Gastroesophageal sphincter (tissue), 4 donors: ENCODE measurements around the gene MITF. TPM values are rescaled to one million over a fixed set of nuclear protein-coding genes. Genes with fewer than 3 reads are reported as not detected.

ENCODE experiments used
- ATAC-seq: fragments of 150-250 bp; one replicate; pipeline ENCODE4 v1.9.1; 2016; ENCODE audit warnings: mild to moderate bottlenecking, moderate library complexity
- H3K27ac ChIP-seq, 4 donors: fragments of 200-600 bp; sonication (generic) in 3 of 4; 1 replicate in 3 of 4; 2 replicates in 1 of 4; pipeline ENCODE4 v1.5.1; 2016 to 2019
- H3K27me3 ChIP-seq: fragments of 200-600 bp; sonication (generic); one replicate; pipeline ENCODE4 v1.5.1; 2019
- H3K36me3 ChIP-seq, 2 donors: fragments of 200-600 bp; sonication (generic); one replicate each; pipeline ENCODE4 v1.5.1; 2019; ENCODE audit warnings: control low read depth in 1 of 2
- H3K4me1 ChIP-seq, 3 donors: fragments of 200-600 bp; sonication (generic); 1 replicate in 2 of 3; 2 replicates in 1 of 3; pipeline ENCODE4 v1.5.1; 2016 to 2019; ENCODE audit warnings: control low read depth in 2 of 3
- H3K4me3 ChIP-seq, 2 donors: fragments of 200-600 bp; sonication (generic); one replicate each; pipeline ENCODE4 v1.5.1; 2019; ENCODE audit warnings: mild to moderate bottlenecking in 1 of 2, moderate library complexity in 1 of 2
- H3K9me3 ChIP-seq, 3 donors: fragments of 200-600 bp; sonication (generic); one replicate each; pipeline ENCODE4 v1.5.1; 2017 to 2019; ENCODE audit warnings: control low read depth in 2 of 3
- CTCF ChIP-seq, 4 experiments: fragments of 200-600 bp in 2 of 4; fragments of 450-650 bp in 2 of 4; sonication (generic) in 1 of 4; IDR thresholded peaks; one replicate each; pipeline ENCODE4 v1.5.1; 2017 to 2019; ENCODE audit warnings: antibody characterized with exemption in 4 of 4, mild to moderate bottlenecking in 2 of 4, moderate library complexity in 2 of 4
- EP300 ChIP-seq: sonication (generic); formaldehyde crosslinking; IDR thresholded peaks from one replicate; pipeline ENCODE4 v1.6.1; 2017; ENCODE audit warnings: antibody characterized with exemption, mild to moderate bottlenecking
- POLR2A ChIP-seq, 2 donors: fragments of 450-650 bp; IDR thresholded peaks; one replicate each; pipeline ENCODE4 v1.6.1; 2017; ENCODE audit warnings: antibody characterized with exemption in 2 of 2, mild to moderate bottlenecking in 2 of 2, moderate library complexity in 1 of 2
- POLR2AphosphoS5 ChIP-seq: sonication (generic); formaldehyde crosslinking; IDR thresholded peaks from one replicate; pipeline ENCODE4 v1.6.1; 2017; ENCODE audit warnings: antibody characterized with exemption
- WGBS, 2 donors: methylation state at CpG; one replicate each; pipeline ENCODE4 v1.1.5; 2018; ENCODE audit warnings: low coverage in 1 of 2; 5-methylcytosine and 5-hydroxymethylcytosine counted together
- total RNA-seq, 4 donors: library from RNA; depleted of rRNA; stranded (reverse); fragments of >200 nt; gene quantifications; one replicate each; pipeline ENCODE4 v1.1.0, GENCODE V29; 2016

MITF gene
- total RNA-seq, 4 donors from 2014 or later: 44.8 to 86.8 (median 77.9) TPM

GRCh38 chr3:69890084-69890483 lies 150.8 kb downstream of the MITF start:
- Histone ChIP-seq H3K4me3 (no peak overlapping the region), H3K27me3 (no peaks in the 10 kb centered on the region), H3K36me3 (peaks cover 0 to 2% of the 10 kb centered on the region in 2 donors), H3K27ac (no peak overlapping the region), H3K4me1 (peaks cover 0 to 55% (median 4%) of the 10 kb centered on the region in 3 donors), H3K9me3 (no peaks in the 10 kb centered on the region)
- no peak for ATAC-seq
- 87 to 89% methylated on average over 4 of the region's 4 CpGs for WGBS, 2 donors
- TF ChIP-seq POLR2A (IDR thresholded peaks at IDR 0.05) (no peak), EP300 (no peak), POLR2AphosphoS5 (no peak), CTCF (IDR thresholded peaks at IDR 0.05) (no peak)

GRCh38 chr3:69890691-69891090 lies 151.4 kb downstream of the MITF start:
- H3K4me3 ChIP-seq: no peak overlapping the region
- no peaks in the 10 kb centered on the region for H3K9me3 ChIP-seq
- peaks cover 0 to 61% (median 4%) of the 10 kb centered on the region in 3 donors for H3K4me1 ChIP-seq
- no peak overlapping the region for H3K27ac ChIP-seq
- H3K27me3 ChIP-seq: no peaks in the 10 kb centered on the region
- H3K36me3 ChIP-seq: no peaks in the 10 kb centered on the region
- TF ChIP-seq EP300 (no peak), POLR2AphosphoS5 (no peak), CTCF (IDR thresholded peaks at IDR 0.05) (no peak), POLR2A (IDR thresholded peaks at IDR 0.05) (no peak)
- no peak for ATAC-seq
- WGBS, 2 donors: 85 to 88% methylated on average over 2 of the region's 2 CpGs

GRCh38 chr3:69892706-69893105 lies 153.4 kb downstream of the MITF start:
- 89 to 96% methylated on average over 3 of the region's 4 CpGs for WGBS, 2 donors
- Histone ChIP-seq H3K27me3 (no peaks in the 10 kb centered on the region), H3K27ac (no peak overlapping the region), H3K4me1 (peaks cover 0 to 60% (median 4%) of the 10 kb centered on the region in 3 donors), H3K36me3 (no peaks in the 10 kb centered on the region), H3K4me3 (no peak overlapping the region), H3K9me3 (no peaks in the 10 kb centered on the region)
- TF ChIP-seq POLR2A (IDR thresholded peaks at IDR 0.05) (no peak), CTCF (IDR thresholded peaks at IDR 0.05) (no peak), EP300 (no peak), POLR2AphosphoS5 (no peak)
- ATAC-seq: no peak

GRCh38 chr3:69893274-69893673 lies 154.0 kb downstream of the MITF start:
- TF ChIP-seq POLR2AphosphoS5 (no peak), EP300 (no peak), CTCF (IDR thresholded peaks at IDR 0.05) (no peak), POLR2A (IDR thresholded peaks at IDR 0.05) (no peak)
- ATAC-seq: no peak
- no peaks in the 10 kb centered on the region for H3K36me3 ChIP-seq
- 71 to 100% methylated on average over 4 of the region's 4 CpGs for WGBS, 2 donors
- no peaks in the 10 kb centered on the region for H3K9me3 ChIP-seq
- H3K4me1 ChIP-seq: peaks cover 0 to 54% (median 4%) of the 10 kb centered on the region in 3 donors
- no peaks in the 10 kb centered on the region for H3K27me3 ChIP-seq
- H3K4me3 ChIP-seq: no peak overlapping the region
- no peak overlapping the region for H3K27ac ChIP-seq

- Histone ChIP-seq H3K4me1 (peaks cover 2 to 66% (median 6%) of the 10 kb centered on the region in 3 donors), H3K4me3 (no peak overlapping the region), H3K36me3 (no peaks in the 10 kb centered on the region), H3K27ac (no peak overlapping the region), H3K9me3 (no peaks in the 10 kb centered on the region), H3K27me3 (no peaks in the 10 kb centered on the region)
- ATAC-seq: no peak
- WGBS, 2 donors: 50 to 73% methylated on average over 1 of the region's 1 CpG
- TF ChIP-seq POLR2AphosphoS5: no peak
- TF ChIP-seq POLR2A (IDR thresholded peaks at IDR 0.05): no peak
- TF ChIP-seq EP300: no peak
- TF ChIP-seq CTCF (IDR thresholded peaks at IDR 0.05): no peak
Measured at GRCh38 chr3:69896095-69896494, 156.8 kb downstream of the MITF start.
